OCI-M1 (cell line): Measurements from ENCODE around the gene ZNF383.
"Not testable (repeated sequence)": the region's sequence is repeated elsewhere in the genome, so short reads cannot be mapped to it uniquely, and the experiment has no call there.

Experiments
- DNase-seq: peaks from one replicate; lab custom pipeline; 2025; lab: John Stamatoyannopoulos, UW

The ZNF383 gene

DNA sequence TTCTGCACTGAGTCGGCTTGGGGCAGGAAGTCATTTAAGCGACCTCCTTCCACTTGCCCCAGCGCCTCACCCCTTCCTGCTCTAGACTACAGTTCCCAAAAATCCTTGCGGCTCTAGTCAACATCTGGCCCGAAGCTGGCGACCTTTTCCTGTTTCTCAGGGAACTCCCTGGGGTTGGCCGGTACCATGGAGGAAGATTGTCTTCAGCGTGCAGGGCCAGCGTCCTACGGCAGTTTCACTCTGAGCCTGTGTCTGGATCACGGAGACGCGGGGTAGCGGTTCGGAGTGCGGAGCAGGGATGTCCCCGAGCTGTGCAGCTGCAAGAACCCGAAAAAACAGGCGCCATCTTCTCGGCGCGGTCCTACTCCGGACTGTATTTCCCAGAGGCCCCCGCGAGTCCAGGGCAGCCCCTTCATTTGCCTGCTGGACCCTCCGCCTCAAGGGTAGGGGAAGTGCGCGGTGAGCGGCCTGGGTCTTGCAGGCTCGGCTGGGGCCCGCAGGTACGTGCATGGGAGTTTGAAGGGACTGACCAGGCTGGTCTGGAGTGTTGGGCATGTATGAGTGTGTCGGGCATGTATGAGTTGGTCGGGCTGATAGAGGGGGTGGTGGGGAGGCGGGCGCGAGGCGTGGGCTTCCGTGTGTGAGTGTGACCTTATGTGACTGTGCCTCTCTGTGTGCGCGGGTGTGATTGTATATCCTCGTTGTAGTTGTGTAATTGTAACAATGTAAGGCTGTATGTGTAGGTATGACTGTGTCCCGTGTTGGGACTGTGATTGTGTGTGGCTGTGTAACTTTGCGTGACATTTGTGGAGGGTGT is at the start of gene ZNF383:
ZNF383 (plus strand) TSS at position 440 of the 817 bp plus-strand sequence. CDS start 12,240 bp downstream, outside the sequence.
- peak; percentile 97 for DNase-seq

- DNase-seq, result peak; percentile 99
Measured at GRCh38 chr19:37172368-37173366, 45.3 kb upstream of the ZNF383 start, which contains the start of gene ZNF585A. TSS of gene ZNF585A (minus strand) at chr19:37172695. CDS start at chr19:37169910, 2,785 bp downstream.

GRCh38 chr19:37186071-37186470 is 31.9 kb upstream of the ZNF383 start:
- not testable (repeated sequence) for DNase-seq

- DNase-seq, result not testable (repeated sequence)
Measured at GRCh38 chr19:37195248-37195647, 22.8 kb upstream of the ZNF383 start.

GRCh38 chr19:37197115-37197514 is 20.9 kb upstream of the ZNF383 start:
- not testable (repeated sequence) for DNase-seq

- DNase-seq, result no peak
Measured at GRCh38 chr19:37197768-37198167, 20.2 kb upstream of the ZNF383 start.

GRCh38 chr19:37217480-37217774 is 587 bp upstream of the ZNF383 start:
- no peak for DNase-seq

DNA sequence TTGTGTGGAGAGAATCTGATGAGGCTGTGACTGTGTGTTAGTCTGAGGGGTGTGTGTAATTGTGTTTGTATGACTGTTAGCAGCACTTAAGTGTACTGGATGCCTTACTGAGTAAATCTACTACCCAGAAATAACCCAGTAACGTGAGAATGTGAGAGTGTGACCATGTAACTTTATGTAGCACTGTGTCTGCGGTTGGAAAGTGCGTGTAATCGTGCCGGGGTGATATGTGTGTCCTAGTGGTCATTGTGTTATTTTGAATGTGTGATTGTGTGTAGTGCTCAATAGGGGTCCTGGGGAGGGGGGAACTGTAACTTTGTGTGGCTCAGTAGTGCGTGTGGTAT is 550 bp downstream of the ZNF383 start:
- peak; percentile 65 for DNase-seq

- no peak for DNase-seq
Measured at GRCh38 chr19:37220383-37220782, 2.4 kb downstream of the ZNF383 start.

DNA sequence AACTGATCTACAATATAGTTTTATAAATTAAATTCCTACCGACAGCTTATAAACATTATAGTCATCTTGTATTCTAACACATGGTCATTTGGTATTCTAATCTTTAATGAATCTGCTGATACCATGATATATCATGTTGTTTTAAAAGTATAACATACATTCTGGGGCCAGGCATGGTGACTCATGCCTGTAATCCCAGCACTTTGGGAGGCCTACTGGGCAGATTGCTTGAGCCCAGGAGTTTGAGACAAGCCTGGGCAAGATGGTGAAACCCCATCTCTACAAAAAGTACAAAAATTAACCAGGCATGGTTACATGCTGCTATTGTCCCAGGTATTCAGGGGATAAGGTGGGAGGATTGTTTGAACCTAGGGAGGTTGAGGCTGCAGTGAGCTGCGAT is 3.1 kb downstream of the ZNF383 start:
- no peak for DNase-seq

DNA sequence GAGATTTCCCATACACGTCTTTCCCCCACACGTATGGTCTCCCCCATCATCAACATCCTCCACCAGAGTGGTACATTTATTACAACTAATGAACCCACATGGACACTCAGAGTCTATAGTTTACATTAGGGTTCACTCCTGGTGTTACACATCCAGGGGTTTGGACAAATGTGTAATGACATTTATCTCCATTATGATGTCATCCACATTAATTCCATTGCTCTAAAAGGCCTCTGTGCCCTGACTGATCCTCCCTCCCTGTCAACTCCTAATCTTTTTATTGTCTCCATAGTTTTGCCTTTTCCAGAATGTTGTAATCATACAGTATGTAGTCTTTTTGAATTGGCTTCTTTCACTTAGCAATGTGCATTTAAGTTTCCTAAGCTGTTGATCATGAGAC is 8.2 kb downstream of the ZNF383 start:
- no peak for DNase-seq

GRCh38 chr19:37227996-37228395 is 10.0 kb downstream of the ZNF383 start:
- DNase-seq, result peak; percentile 75

- DNase-seq, result peak; percentile 12
Measured at GRCh38 chr19:37243206-37243632, 25.2 kb downstream of the ZNF383 start.

DNA sequence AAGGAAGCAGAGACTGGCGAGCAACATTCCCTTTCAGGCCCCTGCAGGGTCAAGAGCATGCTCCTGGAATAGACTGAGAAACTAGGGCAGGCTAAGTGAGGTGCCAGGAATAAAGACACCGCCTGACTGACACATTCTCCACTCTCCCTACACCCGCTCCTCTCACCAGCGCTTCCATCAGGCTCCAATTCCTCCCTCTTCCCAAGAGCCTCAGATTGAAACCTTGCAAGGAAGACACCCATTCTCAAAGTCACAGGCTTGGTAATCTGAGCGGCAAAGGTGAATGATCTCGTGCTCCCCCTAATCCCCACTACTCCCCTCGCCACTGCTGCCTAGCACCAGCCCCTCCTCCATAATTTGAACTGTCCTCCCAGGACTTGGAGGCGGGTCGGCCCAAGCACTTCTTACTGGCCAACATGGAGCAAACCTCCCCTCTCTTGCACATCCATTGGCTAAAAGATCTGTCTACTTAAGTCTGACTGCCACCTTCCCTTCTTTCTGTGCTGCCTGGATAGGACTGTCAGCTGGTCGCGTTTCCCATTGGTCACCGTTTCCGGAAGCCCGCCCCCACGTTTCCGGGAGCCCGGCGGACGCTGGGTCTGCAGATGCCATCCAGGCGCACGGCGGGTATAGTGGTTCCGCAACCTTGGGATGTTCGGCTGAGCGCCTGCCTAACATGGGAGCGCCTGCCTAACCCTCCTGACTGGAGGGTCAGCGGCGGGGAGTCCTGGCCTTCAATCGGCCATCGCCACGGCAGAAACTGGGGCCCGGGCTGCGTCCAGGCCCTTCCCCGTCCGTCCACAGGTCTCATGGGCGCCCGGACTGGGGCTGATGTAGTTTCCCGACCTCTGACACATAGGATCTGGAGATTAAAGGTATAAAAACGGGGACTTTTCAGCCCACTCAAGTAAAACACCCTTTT is 33.6 kb downstream of the ZNF383 start:
- peak; percentile 98 for DNase-seq

- DNase-seq, result not testable (repeated sequence)
Measured at GRCh38 chr19:37263028-37263427, 45.0 kb downstream of the ZNF383 start.

DNA sequence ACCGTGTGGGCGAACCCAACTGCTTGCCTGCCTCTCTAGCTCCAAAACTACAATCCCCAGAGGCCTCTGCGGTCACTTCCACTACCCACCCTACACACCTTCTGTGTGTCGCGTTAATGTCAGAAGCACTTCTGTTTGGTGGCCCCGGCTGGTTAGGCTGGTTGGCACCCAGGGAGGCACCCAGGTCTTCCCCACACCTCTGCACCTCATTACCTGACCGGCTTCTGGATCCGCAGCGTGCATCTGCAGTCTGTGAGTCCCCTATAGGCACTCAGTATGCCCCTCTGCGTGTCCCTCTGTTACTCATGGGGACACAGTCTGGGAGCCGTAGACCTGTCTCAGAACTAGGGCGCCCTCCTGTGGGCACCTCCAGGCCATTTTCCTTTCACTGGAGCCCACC is 49.0 kb downstream of the ZNF383 start:
- DNase-seq, result not testable (repeated sequence)

GRCh38 chr19:37267755-37268154 is 49.7 kb downstream of the ZNF383 start:
- DNase-seq, result not testable (repeated sequence)

DNA sequence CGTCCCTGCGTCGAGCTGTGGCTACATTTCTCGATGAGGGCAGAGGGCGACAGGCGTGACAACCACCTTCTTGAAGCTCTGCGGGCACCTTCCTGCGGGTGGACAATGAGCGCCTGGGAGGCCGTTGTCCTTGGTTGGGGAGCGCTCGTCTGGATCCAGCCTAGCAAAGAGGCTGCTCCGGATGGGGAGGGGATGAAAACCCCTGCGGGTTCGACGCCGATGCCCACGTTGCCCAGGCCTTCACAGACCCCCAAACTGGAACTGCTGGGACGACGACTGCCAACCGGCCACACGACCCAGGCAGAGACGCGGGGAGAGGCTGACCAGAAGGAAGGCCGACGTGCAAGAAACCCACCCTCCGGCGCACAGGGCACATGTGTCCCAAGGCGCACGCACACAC is 62.6 kb downstream of the ZNF383 start:
- DNase-seq, result not testable (repeated sequence)

DNA sequence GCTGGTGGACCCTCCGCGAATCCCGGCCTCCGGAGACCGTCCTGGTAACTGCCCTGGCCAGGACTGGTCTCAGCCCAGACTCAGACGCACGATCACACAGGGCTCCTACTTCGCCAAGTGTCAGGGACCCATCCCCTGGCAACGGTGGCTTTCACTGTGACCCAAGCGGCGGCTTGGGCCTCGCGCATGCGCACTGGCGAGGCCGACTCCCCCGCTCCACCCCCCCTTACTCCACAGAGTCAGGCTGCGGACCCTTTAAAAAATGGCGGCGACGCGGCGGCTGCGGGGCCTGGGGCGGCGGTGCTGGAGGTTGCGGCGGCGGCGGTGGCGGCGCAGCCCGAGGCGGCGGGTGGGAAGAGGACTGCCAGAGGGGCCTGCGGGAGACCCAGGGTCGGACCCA is 66.0 kb downstream of the ZNF383 start:
- not testable (repeated sequence) for DNase-seq

DNA sequence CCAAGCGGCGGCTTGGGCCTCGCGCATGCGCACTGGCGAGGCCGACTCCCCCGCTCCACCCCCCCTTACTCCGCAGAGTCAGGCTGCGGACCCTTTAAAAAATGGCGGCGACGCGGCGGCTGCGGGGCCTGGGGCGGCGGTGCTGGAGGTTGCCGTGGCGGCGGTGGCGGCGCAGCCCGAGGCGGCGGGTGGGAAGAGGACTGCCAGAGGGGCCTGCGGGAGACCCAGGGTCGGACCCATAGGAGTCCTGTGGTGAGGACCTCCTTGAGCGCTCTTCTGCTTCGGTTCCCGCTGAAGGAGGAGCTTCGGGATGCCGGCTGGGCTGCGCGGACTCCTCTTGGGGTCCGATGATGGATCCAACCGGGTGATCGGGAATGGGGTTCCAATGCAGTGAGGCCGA is 71.2 kb downstream of the ZNF383 start:
- DNase-seq, result not testable (repeated sequence)
